Measurements from ENCODE around the gene TARS1. TPM values are rescaled to one million over a fixed set of nuclear protein-coding genes. Genes with fewer than 3 reads are reported as not detected.

Gene TARS1
- total RNA-seq, 2 experiments from 2014 or later = 208 to 210 TPM

- intact Hi-C loops (cut with micrococcal nuclease) = no loop called here
- Mint-ChIP-seq H3K36me3 (ENCODE audit: low read depth) (peaks cover 62% of the 10 kb centered on the region), H3K27ac (no peak overlapping the region), H3K4me1 (ENCODE audit: low read depth) (no peaks in the 10 kb centered on the region), H3K9me3 (no peaks in the 10 kb centered on the region), H3K4me3 (no peak overlapping the region), H3K27me3 (no peaks in the 10 kb centered on the region)
- TF ChIP-seq CTCF (IDR thresholded peaks at IDR 0.05) = no peak
- no peak for DNase-seq
- no peak for ATAC-seq
- ChIA-PET POLR2A (no interaction called here), CTCF (no interaction called here)
Observed at GRCh38 chr5:33465120-33465519, 24.4 kb downstream of the TARS1 start.

- DNase-seq (no peak), ATAC-seq (no peak)
- Mint-ChIP-seq H3K36me3 (ENCODE audit: low read depth) (peaks cover 68% of the 10 kb centered on the region), H3K27me3 (no peaks in the 10 kb centered on the region), H3K4me3 (no peak overlapping the region), H3K9me3 (no peaks in the 10 kb centered on the region), H3K4me1 (ENCODE audit: low read depth) (no peaks in the 10 kb centered on the region), H3K27ac (no peak overlapping the region)
- intact Hi-C loops (cut with micrococcal nuclease) = no loop called here
- CTCF ChIA-PET = interaction anchor here (1.6 kb wide), 1 partner anchor 8 kb away, joined by 3 read pairs; no protein-coding TSS in a partner anchor
- TF ChIP-seq CTCF (IDR thresholded peaks at IDR 0.05) = no peak
- POLR2A ChIA-PET = interaction anchor here (0.7 to 1.3 kb wide), 2 partner anchors 9 to 37 kb away, joined by 3 read pairs; no protein-coding TSS in a partner anchor
Observed at GRCh38 chr5:33468775-33469435, 28.1 kb downstream of the TARS1 start.

GRCh38 chr5:33470544-33470943, 29.8 kb downstream of the TARS1 start:
- Mint-ChIP-seq H3K27ac (no peak overlapping the region), H3K4me3 (no peak overlapping the region), H3K4me1 (ENCODE audit: low read depth) (no peaks in the 10 kb centered on the region), H3K27me3 (no peaks in the 10 kb centered on the region), H3K9me3 (peaks cover 4% of the 10 kb centered on the region), H3K36me3 (ENCODE audit: low read depth) (peaks cover 76% of the 10 kb centered on the region)
- ChIA-PET POLR2A (interaction anchor here (1.3 kb wide), 1 partner anchor 8 kb away, joined by 3 read pairs; no protein-coding TSS in a partner anchor), CTCF (interaction anchor here (1.6 kb wide), 1 partner anchor 10 kb away, joined by 3 read pairs; no protein-coding TSS in a partner anchor)
- no peak for DNase-seq
- ATAC-seq = no peak
- TF ChIP-seq CTCF (IDR thresholded peaks at IDR 0.05) = no peak
- intact Hi-C loops (cut with micrococcal nuclease) = no loop called here

- Mint-ChIP-seq H3K4me1 (ENCODE audit: low read depth) (no peaks in the 10 kb centered on the region), H3K27me3 (no peaks in the 10 kb centered on the region), H3K27ac (no peak overlapping the region), H3K36me3 (ENCODE audit: low read depth) (peaks cover 78% of the 10 kb centered on the region), H3K4me3 (no peak overlapping the region), H3K9me3 (peaks cover 4% of the 10 kb centered on the region)
- ATAC-seq (no peak), DNase-seq (no peak)
- ChIA-PET POLR2A (no interaction called here), CTCF (no interaction called here)
- TF ChIP-seq CTCF (IDR thresholded peaks at IDR 0.05) = no peak
- intact Hi-C loops (cut with micrococcal nuclease) = no loop called here
Observed at GRCh38 chr5:33472805-33473409, 32.1 kb downstream of the TARS1 start.

- CTCF ChIA-PET = no interaction called here
- no peaks in the 10 kb centered on the region for H3K4me1 Mint-ChIP-seq (ENCODE audit: low read depth)
- peaks cover 71% of the 10 kb centered on the region for H3K36me3 Mint-ChIP-seq (ENCODE audit: low read depth)
- POLR2A ChIA-PET = no interaction called here
- H3K9me3 Mint-ChIP-seq = peaks cover 4% of the 10 kb centered on the region
- ATAC-seq = no peak
- no peak for DNase-seq
- no peak overlapping the region for H3K4me3 Mint-ChIP-seq
- intact Hi-C loops (cut with micrococcal nuclease) = no loop called here
- H3K27ac Mint-ChIP-seq = no peak overlapping the region
- no peaks in the 10 kb centered on the region for H3K27me3 Mint-ChIP-seq
- no peak for TF ChIP-seq CTCF (IDR thresholded peaks at IDR 0.05)
Observed at GRCh38 chr5:33474004-33474403, 33.2 kb downstream of the TARS1 start.

Data from activated CD8-positive, alpha-beta T cell treated with anti-CD3 and anti-CD28 coated beads for 36 hours (primary cell).